HuH-7.5 (cell line): ENCODE data around the gene RIOX2.

Experiments
- DNase-seq: peaks from one replicate; pipeline ENCODE4 v3.0.0; 2011; ENCODE audit warnings: low spot score

RIOX2 gene

DNA sequence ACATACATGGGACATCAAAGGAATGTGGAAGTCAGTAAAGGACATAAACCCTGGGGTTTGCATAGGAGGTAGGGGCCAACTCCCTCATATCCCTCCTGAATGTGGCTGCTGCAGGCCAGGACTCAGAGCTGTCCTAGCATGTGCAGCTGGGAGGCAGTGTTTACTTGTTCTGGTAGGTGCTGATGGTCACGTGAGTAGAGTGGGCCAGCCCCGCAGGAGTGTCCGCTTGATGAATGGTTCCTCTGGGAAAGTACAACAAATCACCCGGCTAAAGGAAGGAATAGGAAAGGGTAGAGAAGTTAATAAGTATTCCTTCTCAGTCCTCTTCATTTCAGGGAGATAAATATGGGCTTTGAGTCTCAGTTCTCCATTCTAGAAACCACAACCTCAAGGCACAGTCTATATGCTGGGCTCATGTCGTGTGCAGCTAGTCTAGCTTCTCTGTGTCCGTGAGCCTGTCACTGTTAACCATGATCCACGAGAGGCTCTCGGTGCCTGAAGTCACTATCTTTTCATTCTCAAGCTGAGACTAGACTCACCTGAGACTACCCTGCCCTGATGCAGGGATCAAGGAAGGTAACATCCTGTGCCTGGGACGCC is 17.9 kb downstream of the RIOX2 start:
- no peak for DNase-seq

DNA sequence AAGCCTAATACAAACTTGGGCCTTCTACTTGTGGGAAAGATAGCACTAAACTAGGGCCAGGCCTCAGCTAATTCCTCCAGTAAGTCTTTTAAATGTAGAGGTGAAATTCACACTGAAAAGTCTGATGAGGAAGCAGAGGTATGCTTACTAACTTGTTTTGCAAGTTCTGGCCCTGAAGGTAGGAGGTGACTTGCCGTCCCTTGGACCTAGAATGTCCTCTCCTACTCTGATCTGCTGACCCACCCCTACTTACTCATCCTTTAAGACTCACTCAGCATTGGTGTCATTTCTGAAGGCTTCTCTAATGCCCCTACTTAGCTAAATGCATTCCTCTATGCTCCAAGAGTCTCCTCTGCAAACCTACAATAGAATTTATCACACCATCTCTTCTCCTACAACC is 19.4 kb downstream of the RIOX2 start:
- no peak for DNase-seq

DNA sequence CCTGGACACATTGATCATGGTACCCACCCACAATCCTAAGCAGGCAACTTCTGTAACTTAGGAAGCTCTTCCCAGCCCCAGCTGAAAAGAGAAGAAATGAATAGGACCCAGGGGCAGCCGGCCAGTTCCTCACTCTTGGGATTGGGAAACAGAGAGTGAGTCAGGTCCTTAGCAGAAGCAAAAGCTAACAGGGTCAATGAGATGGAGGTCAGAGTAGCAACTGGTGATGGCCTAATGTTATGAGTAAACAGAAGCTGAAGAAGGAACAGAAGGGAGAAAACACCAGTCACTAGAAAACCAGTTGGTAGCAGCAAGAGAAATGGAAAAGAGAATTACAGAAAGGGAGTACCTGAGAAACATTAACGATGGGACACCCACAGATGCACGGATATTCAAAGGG is 20.0 kb downstream of the RIOX2 start:
- no peak for DNase-seq

DNA sequence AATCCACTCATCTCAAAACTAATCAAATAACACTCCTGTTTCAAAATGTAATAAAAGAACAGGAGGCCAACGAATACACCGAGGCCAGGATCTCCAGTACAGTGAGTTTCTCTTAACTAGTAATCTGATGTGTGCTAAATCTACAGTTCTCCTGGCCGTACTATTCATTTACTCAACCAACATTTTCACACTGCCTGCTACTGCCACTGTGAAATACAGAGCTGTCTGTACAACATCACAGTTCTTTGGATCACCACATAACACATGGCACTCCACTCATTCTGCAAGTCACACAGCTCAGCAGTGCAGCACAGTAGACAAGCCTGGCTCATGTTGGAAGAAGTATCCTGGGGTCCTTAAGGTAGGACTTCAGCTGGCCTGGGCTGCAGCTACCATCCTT is 21.9 kb downstream of the RIOX2 start:
- no peak for DNase-seq

DNA sequence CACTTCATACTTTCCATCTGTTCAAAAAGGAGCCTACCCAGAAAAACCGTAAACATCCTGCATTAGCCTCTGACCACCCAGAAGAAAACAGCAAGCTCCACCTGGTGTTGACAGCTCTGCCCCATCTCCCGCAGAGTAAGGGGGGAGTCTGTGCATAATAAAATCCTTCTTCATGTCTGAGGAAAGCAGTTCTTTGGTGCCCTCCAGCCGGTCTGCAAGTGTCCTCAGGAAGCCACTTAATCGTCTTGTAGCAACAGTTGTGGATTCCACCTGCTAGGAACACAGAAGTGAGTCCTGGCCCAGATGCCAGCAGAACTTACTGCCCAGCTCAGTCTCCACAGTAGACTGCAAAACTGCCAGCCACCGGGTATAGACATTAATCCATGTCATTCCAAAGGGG is 22.5 kb downstream of the RIOX2 start:
- no peak for DNase-seq

DNA sequence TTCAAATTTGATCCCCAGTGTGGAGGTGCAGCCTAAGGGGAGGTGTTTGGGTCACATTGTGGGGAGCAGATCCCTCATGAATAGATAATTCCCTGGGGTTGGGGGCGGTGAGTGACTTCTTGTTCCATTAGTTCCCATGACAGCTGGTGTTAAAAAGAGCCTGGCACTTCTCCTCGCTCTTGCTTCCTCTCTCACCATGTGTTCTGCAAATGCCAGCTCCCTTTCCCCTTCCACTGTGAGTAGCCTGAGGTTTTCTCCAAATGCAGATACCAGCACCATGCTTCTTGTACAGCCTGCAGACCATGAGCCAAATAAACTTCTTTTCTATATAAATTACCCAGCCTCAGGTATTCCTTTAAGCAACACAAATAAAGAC is 23.1 kb downstream of the RIOX2 start:
- no peak for DNase-seq

DNA sequence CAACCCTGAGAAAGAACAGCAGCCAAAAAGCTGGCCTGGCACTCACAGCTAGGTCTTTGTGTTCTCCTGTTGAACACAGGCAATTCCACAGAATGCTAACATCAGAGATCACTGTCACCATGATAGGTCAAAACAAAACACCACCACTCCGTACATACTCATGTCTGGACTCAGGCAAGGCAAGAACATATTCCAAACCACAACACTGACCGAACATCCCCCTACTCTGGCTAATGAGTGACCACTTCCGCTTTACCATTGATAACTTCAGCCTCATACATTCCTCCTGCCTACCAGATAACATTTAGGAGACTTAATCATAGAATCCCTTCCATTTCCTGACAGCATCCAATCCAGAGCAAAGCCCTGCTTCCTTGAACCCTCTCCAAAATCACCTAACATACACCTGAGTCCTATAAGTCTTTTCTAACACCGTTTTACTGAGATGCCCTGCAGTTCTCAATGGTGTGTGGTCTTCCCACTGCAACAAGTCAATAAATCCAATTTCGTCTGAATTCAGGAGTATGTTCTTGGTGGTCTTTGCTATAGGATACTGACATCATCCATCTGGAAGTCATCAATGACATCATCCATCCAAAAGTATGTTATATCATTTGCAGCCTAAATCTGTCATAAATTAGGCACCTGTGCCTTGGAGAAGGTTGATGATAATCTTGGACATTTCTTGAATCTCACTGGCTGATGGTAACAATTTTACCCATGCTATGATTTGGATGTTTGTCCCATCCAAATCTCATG is 23.7 kb downstream of the RIOX2 start:
- no peak for DNase-seq

DNA sequence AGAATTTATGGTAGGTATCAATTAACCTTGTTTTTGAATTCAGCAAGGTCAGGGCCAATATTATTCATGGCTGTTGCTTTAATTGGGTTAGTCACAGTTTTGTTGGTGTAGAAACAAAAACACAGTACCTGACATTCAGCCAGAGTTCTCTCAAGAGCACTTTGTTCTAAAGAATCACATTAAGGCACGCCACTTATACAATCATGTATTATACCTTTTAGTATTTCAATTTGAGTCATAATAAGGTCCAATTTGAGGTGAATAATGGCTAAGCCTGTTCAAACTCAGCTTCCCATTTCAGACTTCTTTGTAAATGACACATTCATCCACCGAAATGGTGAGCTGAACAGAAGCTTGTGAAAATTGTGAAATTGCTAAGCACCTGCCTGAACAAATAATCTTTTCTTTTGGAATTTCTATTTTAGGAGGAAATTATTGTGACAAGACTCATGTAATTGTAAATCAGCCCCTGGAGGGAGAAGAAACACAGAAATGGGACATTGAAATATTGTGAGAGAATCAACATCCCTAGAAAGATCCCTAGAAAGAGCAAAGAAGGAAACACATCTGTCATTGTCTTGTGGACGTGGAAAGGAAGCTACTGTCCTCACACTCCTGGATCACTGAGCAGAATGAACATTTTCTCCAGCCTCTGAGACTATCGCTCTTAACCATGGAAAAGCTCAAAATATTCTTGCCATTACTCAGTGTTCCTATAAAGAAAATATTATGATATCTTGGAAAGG is 29.3 kb downstream of the RIOX2 start:
- no peak for DNase-seq

DNA sequence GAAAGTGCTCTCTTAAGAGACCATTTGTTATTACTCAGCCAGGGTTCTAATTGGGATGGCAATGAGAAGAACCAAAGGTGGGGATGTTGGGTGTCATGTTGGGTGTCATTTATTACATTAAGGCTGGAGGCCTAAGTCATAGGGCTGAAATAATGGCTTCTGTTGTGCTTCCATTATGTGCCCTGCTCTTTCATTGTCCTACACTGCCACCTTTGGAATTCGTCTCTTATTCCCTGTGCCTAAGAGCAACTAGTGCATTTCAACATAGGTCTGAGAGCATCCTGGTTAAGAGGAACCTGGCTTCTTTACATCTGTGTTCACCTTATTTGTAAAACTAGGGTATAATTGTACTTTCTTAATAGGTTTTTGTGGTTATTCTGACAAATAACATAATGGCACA is 32.2 kb downstream of the RIOX2 start:
- DNase-seq = no peak

DNA sequence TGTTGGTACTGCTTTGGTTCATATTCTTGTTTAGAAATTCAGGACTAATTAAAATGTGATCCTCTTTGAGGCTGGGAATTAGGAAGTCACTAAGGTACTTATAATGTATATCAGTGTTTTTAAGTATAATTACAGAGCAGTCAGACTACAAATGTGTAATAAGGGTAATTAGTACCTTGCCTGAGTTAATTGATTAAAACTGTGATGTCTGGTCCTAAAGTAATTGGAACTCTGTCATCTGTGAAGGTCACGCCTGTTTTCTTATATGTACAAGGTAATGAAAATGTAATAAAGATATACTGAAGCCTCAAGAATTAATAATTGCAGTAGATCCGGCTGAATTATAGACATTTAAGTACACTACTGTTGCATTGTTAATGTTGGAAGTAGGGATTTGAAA is 32.8 kb downstream of the RIOX2 start:
- DNase-seq = no peak

DNA sequence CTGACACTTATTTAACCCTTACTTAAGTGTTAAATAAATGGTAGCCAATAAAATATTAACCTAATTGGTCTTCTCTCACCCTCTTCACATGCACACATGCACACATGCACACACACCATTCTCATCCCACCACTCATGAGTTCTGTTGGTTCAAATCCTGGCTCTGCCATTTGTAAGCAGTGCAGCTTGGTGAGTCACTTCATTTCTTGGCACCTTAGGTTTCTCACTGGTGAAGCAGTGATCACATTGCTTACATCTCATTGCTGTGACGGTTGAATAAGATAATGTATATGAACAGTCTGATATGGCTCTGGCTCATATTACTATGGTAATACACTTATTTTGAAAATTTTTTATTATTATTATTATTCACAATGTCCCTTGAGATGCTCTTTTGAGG is 33.8 kb downstream of the RIOX2 start:
- no peak for DNase-seq

DNA sequence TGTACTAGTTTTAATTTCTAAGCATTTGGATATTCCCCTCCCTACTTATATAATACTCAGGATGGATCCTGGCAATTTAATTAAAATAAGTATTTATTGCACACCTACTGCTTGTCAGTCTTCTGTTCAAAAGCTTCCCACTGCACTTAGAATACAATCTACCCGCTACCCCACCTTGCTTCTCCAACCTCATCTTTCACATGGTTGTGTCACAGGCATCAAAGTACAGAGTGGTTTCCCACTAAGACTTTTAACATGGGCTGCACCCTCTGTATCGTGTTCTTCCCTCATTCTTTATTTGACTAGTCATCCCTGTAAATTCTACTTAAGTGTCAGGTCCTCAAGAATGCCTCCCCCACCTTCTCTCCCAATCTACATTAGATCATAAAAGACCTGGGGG is 35.0 kb downstream of the RIOX2 start:
- DNase-seq = no peak

DNA sequence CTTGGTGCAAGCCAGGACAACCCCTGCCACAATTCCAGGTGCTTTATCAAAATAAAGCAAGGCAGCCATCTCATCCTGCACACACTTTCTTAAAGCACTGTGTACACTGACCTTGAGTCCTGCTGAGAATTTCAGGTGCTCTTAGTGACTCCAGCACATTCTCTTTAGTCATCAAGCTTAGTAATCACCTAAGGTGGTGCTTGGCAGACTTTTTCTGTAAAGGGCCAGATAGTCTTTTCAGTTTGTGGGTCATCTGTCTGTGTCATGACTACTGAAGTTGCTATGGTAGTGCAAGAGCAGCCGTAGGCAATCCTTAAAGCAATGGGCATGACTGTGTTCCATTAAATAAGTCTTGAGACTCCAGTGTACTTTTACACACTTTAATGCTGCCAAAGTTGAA is 36.4 kb downstream of the RIOX2 start:
- DNase-seq = no peak

DNA sequence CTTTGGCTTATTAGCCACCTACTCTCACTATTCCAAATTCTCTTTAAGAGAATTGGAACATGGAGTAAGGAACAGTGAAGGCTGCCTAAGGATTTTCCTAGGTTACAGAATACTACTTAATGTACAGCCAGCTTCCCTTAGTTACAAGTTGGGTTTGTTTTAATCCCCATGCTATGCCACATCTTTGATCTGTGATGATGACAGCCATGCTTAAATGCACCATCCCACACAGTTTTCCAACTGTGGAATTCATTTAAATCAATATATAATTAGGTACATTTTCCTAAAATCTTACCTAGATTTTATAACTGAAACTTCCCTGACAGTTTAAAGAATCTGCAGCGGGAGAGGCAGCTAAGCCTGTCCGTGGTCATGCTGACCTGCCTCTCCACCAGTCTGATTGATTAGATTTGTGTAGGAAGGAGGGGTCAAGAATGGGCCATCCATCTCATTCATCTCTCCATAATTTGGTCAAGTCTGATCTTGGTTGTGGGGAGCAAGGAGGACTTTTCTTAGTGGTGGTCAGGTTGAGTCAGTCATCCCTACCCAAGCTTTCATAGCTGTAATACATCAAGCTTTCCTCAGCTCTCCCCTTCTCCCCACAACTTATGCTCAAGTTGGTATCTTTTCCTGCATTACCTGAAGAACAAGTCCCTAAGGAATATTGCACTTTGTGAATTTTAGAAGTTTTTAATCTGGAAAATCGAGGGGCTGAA is 37.1 kb downstream of the RIOX2 start:
- no peak for DNase-seq

DNA sequence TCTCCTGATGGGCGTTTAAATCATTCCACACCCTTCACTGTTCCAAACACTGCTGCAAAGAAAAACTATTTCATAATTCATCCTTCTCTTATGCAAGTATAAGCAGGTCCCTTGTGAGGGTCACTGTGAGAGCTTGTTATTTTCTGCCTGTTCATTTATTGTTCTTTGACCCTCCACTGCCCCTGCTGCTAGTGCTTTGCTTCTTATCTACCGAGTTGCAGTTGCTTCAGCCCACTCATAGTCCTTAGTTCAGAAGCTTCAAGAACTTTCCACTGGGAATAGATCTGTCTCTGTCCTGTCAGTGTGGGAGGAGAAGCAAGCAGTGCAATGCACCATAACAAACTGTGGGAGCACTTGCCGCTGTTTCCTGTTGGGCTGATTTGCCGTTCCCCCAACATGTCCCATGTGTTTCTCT is 39.8 kb downstream of the RIOX2 start:
- DNase-seq = no peak

DNA sequence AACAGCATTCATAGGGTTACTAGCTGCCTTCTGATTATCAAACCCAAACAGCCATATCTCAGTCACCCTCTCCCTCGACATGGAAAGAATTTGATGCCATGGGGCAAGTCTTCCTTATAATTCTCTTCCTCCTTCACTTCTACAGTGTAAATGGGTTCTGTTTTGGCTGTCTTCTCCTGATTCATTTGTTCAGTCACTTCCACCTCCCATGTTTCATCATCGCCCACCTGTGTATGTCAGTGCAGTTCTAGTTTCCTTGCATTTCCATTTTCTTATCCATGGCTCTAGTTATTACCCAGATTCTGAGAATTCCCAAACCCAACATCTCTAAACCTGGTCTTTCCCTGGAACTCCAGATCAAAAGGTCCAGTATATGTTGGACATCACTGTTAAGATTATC is 41.0 kb downstream of the RIOX2 start:
- DNase-seq = no peak

DNA sequence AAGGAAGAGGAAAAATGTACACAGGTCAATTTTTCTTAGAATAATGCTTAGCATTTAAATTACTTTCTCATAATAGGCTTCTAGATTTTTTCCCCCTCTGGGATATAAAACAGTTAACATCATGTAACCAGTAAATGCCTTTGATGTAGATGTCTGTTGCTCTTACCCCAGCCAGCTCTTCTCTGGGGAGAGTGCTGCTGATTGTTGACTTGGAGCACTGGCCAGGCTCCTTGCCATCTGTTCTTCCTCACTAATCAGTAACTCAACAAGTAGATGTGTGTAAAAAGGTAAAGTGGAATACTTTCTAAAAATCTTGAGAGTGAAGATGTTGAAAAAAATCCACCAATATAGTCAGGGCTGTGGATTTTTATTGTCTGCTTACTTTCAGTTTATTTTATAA is 42.2 kb downstream of the RIOX2 start:
- no peak for DNase-seq

DNA sequence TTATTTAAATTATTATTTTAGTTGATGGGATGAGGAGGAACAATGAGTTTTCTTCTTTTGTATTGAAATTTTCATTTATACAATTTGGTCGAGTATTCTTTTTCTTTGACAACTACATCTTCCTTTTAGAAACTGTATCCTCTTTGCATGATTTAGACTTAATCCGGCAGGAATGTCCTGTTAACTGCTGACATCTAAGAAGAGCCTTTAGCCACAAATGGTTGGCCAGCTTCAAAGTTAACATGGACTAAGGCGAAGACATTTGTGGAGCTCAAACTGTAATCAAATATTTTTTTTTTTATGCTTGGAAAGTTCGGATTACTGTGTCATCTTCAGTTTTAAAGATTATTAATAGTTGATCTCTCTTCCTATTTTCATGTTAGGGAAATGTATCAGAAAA is 43.2 kb downstream of the RIOX2 start:
- DNase-seq = no peak

DNA sequence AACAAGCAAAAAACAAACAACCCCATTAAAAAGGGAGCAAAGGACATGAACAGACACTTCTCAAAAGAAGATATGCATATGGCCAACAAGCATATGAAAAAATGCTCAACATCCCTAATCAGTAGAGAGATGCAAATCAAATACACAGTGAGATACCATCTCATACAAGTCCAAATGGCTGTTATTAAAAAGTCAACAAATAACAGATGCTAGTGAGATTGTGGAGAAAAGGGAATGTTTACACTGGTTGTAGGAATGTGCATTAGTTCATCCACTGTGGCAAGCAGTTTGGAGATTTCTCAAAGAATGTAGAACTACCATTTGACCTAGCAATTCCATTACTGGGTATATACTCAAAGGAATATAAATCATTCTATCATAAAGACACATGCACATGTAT is 44.5 kb downstream of the RIOX2 start:
- DNase-seq = no peak

DNA sequence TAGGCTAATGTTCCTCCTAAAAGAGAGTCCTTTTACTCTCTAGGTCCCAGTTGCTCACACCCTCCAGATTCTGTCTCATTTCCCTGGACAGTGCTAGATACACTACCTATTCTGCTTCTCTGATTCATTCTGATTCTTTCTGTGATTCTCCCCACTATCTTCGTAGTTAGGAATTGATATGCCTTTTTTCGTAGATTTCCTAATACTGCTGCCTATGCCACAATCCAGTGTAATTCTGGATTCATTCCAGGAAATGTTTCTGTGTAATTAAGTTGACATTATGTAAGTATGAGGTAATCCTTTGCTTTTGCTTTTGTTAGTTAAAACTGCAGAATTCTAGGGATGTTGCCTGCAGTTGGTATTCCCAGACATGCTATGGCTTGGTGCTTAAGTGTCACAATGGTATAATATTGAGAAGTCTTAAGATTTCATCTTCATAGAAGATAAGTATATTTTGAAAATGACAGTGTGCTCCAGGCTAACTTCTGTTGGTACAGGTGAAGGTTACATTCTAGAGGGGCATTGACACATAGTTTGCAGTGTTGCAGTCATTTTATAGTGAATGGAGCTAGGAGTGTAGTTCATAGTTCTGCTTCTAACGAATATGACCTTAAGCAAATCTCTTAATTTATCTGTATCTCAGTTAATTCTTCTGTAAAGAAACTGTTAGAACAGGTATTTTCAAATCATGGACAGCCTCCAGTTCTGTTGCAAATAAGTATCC is 54.3 kb downstream of the RIOX2 start:
- no peak for DNase-seq

DNA sequence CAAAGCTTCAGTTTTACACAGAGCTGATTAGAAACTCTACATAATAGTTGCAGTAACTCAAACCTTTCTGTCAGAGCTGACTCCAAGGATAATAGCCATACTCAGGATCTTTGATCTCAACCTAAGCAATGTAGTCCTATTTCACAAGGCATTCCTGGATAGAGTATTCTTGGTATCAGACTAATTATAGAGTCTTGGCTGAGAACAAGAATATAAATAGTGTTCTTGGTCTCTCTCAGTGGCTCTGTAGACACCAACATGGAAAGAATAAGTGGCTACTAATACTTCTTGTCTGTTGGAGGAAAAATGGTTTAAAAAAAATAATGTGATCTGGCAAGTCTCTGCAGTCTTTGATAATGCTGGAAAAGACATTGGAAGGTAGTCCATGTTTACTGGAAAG is 55.7 kb downstream of the RIOX2 start:
- DNase-seq = no peak

DNA sequence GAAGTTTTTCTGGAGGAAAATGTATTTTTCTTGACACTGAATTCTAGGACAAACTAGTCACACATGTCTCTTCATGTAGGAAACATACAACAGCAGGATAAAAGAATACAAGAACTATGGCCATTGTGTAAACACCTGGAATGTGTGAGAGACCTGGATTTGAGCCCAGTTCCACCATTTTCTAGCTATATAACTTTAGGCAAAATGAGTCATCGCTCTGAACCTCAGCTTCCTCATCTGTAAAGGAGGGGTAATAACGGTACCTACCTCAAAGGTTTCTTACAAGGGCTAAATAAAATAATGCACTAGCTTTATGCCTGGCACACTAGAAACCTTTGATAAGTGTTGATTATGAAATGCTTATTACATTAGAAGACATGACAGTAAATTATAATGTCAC is 57.8 kb downstream of the RIOX2 start:
- DNase-seq = no peak
